CD4-positive, alpha-beta T cell treated with Interferon gamma for 1 hour (primary cell): ENCODE results near the gene TRIM33.
"Not testable (repeated sequence)": the region's sequence is repeated elsewhere in the genome, so short reads cannot be mapped to it uniquely, and the experiment has no call there.

Experiments
- DNase-seq: peaks from one replicate; pipeline ENCODE4 v3.0.0-alpha.2; 2020

The TRIM33 gene

DNA sequence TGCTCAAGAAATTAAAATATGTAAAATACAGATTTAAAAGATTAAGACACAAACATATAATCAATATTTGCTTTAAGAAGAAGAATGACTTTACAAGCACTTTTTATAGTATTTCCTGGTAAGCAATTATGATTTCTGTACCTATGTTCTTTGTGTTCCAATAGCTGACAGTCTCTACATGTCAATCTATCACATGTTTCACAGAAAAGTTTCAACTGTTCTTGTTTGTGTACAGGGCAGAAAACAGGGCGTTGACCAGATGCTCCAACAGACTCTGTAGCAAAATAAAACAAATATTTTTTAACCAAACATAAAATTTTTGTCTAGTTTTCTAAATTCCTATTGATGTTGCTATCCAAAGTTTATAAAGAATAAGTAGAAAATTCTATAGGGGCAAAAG, 48.0 kb downstream of the TRIM33 start:
- no peak for DNase-seq

DNA sequence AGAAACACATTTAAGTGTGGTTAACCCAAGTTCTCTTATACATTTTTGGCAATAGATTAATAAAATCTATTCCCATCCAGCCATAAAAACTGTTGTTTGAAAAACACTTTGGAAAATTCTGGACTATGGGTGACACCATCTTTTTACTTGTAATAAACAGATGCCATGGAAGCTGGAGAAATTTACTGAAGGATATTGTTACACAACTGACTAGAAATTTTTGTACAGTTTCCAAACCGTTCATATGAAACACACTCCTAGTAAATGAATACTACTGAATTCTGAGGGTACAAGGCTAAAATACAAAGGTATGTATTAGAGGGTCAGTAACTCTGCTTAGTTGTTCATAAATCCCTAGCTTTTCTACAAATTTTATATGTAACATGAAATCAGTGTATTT, 48.7 kb downstream of the TRIM33 start:
- DNase-seq = no peak

DNA sequence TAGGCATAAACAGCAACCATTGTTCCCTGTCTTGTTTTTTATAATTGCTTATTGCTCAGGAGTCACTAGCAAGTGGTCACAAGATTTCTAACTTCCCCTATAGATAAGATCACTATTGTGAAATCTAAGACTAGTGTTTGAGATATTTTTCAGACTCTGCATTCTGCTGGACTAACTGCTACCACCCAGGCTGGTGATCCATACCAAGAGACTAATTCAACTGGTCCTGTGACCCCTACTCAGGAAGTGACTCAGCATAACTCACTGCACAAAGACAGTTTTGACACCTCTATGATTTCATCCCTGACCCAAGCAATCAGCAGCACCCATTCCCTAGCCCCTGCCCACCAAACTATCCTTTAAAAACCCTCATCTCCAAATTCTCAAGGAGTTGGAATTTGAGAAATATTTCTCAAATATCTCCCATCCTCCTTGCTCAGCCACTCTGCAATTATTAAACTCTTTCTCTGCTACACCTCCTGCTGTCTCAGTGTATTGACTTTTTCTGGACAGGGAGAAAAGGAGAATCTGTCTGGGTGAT, 52.7 kb downstream of the TRIM33 start:
- DNase-seq = no peak

DNA sequence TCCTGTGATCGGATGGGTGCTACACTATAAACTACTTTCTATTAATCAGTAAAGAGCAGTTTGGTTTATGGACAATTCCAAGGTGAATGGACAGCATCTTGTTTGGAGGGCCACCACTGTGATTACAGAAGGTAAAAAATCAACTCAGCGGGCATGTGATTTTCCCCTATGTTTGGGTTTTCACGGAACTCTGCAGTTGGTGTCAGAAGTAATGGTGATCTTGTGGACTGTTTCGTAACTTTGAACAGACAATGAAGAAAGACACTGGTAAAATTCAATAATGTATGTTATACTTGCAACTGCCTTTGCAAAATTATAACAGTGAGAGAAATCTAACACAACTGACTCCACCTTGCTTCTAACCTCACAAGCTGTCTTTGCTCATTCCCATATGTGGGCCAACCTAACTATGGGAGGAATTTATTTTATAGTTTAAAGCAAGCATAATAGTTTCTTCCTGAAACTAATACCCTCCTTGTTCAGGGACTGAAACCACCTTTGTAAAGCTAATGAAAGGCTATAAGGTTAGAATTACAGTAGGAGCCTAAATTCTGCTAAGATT, 53.2 kb downstream of the TRIM33 start:
- DNase-seq = no peak

DNA sequence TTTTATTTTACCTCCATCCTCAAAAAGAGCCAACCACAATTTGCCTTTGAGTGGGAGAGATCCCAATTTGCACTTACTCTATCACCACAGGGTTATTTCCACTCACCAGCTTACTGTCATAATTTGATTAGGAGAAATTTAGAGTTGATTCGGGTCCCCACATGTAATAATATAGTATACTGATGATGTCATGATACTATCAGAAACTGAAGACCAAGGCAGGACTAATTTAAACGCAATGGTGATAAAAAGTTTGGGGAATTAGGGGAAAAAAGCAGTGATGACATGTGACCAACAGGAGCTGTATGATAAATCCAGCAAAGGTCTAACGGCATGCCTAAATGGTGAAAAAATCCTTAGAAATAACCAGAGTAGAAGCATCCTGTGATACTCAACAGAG, 54.4 kb downstream of the TRIM33 start:
- no peak for DNase-seq

DNA sequence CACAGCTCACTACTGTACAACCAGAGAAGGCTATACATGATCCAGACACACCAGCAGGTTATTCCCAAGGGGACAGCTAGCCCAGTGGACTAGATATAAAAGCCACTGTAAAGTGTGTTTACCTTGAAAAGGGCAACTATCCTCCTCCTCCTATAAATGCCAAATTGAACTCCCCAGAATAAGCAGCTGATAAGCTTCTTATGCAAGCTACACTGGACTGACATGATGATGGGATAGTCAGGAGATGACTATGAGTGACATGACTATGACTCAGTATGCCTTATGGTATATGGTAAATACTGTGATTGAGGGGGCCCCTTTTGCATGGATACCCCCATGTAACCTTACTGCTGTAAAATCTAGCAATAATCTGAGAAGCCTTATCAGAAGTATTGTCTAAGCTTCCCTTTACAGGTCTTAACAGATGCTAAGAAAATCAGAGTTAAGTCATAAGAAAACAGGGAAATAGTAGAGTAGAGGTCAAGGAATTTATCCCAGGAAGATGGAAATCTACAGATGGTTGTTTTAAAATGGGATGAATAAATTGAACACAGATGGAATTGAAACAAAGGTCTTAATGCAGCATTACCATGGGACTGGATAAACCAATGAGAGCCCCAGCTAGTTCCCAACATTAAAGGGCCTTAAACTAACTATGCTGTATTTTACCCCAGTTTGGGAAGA, 55.8 kb downstream of the TRIM33 start:
- no peak for DNase-seq

DNA sequence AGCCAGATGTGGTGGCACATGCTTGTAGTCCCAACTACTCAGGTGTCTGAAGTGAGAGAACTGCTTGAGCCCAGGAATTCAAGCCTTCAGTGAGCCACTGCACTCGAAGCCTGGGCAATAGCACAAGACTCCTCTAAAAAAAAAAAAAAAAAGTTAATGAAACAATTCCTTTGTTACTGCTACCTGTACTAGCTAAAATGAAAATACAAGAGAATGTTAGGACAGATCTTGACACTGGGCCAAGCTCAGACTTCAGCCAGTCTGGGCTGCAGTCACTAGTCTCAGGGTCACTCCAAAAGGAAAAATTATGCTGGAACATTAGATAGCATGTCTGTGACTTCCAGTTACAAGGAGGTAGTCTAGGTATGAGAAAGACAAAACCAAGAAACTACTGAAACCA, 56.5 kb downstream of the TRIM33 start:
- DNase-seq = no peak

DNA sequence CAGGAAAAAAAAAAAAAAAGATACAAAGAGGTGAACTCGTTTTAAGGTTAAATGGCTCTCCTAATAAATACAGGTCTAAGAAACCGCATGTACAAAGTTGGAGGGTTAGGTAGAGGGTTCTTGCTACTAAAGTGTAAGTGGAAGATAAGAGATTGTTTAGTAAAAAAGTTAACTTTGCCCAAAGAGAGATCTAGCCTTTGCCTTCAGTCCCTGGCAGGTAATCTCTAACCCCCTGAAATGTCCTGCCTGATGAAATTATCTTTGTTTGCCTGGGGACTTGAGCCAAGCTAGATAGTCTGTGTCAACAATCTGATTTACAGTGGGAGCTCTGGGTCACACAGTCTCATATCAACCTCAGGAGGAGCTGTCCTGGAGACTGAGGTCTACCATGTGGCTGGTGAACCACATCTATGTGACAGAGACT, 57.6 kb downstream of the TRIM33 start:
- DNase-seq = no peak

DNA sequence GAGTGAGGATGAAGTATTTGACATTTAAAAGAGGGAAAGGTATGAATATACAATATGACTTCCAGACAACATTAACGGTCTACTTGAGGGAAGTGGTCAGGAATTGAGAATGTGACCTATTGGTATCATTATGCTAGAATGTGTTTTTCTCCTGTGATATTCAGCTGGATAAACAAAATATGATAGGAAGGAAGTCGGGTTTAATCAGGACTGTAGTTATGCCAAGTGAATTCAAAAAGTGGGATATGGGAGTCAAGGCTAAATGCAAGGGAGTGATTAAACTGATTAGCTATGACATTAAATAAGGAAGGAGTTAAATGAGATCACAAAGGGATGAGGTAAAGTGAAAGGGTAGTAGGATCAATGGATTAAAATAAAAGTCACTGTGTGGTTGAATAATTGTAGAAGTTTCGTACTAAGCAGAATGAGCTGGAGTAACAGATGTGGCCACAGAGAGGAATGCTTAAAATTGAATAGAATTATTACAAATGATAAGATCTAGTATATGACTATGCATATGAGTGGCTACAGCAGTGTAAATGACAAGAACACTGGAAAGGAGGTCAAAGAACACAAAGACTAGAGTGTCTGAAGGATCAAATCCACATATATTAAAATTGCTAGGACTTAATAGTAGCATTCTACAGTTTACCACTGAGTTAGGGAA, 62.5 kb downstream of the TRIM33 start:
- no peak for DNase-seq

DNA sequence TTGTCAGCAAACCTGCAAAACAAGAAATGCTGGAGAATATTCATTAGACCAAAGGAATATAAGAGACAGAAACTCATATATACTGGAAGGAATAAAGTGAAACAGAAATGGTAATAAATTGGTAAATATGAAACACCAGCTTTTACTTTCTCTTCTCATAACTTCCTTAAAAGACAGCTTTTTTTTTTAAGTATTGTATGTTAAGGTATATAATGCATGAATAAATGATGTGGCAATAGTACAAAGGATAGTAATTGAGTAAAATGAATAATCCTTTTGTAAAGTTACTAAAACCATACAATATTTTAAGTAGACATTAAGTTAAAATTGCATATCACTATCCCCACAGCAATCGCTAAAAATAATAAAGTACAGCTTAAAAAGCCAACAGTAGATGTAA, 64.8 kb downstream of the TRIM33 start:
- no peak for DNase-seq

DNA sequence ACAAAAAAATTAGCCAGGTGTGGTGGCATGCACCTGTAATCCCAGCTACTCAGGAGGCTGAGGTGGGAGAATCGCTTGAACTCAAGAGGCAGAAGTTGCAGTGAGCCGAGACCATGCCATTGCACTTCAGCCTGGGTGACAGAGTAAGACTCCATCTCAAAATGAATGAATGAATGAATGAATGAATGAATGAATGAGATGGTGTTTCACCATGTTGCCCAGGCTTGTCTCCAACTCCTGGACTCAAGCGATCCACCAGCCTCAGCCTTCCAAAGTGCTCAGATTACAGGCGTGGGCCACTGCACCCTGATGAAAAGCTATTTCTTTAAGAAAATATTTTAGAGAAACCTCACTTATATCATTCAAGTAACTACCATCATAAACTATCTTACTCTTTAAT, 67.8 kb downstream of the TRIM33 start:
- not testable (repeated sequence) for DNase-seq

DNA sequence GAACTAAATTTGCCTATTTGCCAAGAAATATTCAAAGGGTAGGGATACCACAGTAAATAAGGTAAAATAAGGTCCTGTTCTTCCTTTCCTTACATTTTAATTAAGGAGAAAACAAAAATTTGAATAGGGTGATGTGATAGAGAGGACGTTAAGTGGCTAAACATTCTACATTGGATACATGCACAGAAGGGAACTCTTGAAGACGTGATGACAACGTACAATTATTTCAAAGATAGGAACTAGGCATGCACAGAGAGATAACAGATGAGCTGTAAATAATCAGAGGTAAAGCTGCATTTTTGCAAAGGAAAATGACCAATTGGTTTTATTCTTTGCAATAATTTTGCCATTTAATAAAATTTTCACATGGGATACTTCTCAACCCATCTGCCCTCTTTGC, 69.7 kb downstream of the TRIM33 start:
- DNase-seq = no peak

DNA sequence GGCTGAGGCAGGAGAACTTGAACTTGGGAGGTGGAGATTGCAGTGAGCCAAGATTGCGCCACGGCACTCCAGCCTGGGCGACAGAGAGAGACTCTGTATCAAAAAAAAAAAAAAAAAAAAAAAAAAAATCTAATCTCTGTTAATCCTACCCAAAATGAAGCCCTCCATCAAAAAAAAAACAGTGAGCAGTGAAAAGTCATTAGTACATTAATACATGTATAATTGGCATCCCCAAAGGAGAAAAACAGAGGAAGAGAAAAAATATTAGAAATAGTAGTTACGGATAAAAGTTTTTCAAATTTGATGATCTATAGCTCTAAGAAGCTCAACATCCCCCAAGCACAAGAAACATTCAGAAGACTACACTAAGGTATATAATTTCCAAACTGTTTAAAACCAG, 71.6 kb downstream of the TRIM33 start:
- DNase-seq = no peak

DNA sequence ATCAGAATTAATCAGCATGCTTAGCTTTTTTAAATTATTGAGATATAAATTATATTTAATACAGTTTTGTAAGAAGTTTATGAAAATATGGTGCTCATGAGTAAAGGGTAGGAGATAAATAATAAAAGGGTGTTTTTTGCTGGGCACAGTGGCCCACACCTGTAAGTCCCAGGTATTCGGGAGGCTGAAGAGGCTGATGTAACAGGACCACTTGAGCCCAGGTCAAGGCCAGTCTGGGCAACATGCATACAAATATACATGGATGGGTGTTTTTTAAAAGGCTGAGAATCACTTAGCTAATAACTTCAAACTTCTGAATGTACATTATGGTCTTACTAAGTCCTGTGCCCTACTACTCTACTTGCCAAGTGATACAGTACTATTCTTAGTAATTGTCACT, 73.2 kb downstream of the TRIM33 start:
- DNase-seq = no peak

DNA sequence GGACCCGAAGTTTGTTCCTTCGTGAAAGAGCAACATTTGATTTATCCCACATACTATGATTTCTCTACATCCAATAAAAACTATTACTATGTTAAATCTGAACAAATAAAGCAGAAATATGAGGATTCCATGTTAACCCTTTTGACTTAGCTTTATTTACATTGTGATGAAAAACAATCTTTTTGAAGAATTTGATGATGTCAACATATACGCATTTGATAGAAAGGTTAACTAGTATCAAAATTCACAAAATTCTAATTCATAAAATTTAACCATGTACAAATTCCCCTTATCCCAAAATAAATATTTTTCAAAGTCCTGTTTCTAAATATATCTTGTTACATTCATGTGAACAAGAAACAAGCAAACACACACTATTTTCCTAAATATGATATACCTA, 74.2 kb downstream of the TRIM33 start:
- no peak for DNase-seq

DNA sequence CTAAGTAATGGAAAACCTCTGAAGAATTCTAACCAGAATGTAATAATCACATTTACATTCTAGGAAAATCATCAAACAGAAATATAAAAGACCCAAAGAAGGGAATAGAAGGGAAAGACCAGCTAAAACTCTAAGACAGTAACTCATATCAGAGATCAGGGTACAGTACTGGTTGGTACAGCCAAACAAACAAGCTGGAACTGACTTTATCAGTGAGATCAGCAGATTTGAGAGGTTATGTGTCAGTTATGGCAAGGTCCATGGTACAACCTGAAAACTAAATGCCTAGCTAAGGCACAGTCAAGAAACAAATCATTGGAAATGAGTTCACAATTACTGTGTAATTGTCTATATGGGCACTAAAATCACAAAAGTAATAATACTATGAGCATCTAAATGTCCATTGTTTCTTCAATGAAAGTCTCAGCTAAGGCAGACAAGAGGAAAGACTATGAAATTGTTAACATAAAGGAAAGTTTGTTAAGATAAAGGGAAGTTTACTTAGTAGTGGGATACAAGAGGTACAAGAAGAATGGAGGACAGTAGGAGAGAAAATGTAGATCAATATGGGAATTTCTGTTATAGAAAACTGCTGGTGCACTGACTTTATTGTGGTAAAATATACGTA, 75.8 kb downstream of the TRIM33 start:
- DNase-seq = no peak

DNA sequence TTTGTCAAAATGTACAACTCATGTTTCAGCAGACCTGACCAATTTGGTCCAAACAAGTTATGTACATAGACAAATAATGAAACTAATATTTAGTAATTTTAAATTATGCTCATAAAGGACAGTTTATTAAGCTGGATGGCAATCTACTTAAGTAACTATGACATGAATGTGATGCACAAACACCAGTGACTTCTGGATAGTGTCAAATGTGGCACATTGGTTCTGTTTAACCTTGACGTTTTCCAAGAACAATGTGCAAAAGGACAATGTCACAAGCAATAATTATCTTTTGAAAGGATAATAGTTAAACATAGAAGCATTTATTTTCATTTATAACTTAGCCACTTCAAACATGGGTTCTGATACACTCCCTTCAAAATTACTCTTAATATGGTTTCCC, 80.0 kb downstream of the TRIM33 start:
- DNase-seq = no peak

DNA sequence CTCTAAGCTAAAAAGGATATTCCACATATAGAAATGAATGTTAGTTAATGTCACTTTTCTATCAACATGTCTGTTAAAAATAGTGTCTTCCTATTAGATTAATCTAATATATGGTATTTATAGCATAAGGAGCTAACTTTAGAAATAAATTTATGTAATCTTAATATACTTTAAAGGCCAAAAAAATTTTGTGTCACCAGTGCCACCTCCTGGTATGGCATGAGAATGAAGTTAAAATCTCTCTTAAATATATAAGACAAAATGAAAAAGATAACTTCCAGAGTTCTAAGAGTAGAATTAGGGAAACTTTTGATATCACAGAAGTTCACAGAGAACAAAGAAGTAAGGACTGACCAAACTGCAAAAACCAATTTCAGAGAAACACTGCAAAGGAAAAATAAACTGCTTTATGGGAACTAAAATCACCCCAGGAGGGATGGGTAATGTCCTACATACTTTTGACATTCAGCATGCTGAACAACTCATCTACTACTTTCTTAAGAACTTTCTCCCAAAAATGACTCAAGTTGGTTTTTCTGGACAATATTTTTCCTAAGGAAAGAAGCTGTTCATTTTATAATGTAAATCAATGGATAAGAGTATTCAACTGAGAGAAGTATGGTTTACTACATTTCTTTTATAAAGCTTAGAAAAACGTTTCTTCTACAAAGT, 82.8 kb downstream of the TRIM33 start:
- DNase-seq = no peak

DNA sequence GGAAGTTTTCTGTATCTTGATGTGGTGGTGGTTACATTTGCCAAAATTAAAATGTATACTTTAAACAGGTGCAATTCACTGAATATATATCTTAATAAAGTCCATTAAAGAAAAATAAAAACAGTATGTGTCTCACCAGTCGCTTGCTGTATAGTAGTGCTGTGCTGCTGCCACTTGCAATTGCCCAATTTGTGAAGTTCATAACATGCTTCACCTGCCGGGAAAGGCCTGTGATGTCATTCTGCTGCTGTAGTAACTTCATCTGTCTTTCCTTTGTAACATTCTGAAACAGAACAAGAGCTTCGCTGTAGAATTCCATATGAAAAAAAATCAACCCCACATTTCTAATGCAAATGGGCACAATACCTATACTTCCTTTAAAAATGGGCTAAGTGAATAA, 83.4 kb downstream of the TRIM33 start:
- no peak for DNase-seq

DNA sequence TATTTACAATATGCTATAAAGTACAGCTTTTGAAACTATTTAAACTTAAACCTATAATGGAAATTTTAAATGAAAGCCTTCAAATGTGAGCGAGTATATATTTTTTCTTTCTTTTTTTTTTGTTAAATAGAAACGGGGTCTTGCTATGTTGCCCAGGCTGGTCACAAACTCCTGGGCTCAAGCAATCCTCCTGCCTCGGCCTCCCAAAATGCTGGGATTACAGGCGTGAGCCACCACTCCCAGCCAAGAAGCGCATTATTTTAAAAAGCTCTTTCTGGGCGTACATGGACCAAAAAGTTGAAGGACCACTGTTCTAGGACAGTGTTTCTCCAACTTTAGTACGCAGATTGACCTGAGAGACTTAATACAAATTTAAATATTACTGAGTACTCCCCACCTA, 87.5 kb downstream of the TRIM33 start:
- no peak for DNase-seq

DNA sequence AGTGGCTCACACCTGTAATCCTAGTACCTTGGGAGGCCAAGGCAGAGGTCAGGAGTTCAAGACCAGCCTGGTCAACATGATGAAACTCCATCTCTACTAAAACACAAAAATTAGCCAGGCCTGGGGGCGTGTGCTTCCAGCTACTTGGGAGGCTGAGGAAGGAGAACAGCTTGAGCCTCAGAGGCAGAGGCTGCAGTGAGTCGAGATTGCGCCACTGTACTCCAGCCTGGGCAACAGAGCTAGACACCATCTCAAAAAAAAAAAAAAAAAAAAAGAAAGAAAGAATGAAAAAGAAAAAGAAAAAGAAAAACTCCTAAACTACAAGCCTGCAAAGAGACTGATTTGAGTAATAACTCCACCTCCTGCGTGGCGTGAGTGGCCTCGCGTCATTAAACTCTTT, 92.1 kb downstream of the TRIM33 start:
- DNase-seq = not testable (repeated sequence)

DNA sequence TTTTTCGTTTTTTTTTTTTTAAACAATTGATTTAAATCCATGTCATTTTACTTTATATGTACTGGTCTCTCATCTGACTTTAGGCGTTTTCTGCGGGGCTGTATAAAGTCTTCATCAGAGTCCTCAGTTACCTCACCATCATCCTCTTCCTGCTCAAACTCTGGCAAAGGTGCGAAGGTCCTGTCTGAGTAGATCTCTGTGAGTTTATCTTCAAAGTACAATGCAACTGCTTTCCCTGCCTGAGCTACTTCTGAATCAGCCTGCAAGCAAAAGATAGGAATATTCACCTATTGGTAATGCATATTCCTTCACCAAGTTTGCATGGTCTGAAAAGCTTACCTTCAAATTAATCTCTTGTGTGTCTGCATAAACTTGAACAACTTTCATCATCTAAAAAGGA, 113.4 kb downstream of the TRIM33 start:
- DNase-seq = no peak

DNA sequence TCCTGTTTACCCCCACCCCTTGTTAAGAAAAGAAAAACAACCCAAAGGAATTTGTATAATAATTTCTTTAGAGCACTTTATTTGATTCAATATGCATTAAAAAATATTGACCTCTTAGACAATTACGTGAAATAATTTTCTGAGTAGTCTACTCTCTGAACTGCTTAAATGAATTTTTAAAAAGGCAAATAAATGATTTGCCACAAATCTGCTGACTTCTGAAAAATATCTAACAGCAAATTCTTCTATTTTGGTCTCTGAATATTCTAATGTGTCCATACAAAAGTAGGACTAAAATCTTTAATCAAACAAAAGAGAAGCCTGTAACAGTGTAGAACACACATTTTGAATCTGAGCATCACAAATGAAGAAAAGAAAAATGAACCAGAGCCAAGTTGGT, 115.1 kb downstream of the TRIM33 start:
- DNase-seq = no peak
